T follicular helper cell (primary cell): Measurements from ENCODE around the gene TLDC2.
A peak's percentile ranks its signal among the peaks of the same experiment; 100 is the strongest.

Source experiments
- DNase-seq: peaks from one replicate; pipeline ENCODE4 v3.0.0-alpha.2; 2020; ENCODE audit warnings: low read depth

Gene TLDC2

DNA sequence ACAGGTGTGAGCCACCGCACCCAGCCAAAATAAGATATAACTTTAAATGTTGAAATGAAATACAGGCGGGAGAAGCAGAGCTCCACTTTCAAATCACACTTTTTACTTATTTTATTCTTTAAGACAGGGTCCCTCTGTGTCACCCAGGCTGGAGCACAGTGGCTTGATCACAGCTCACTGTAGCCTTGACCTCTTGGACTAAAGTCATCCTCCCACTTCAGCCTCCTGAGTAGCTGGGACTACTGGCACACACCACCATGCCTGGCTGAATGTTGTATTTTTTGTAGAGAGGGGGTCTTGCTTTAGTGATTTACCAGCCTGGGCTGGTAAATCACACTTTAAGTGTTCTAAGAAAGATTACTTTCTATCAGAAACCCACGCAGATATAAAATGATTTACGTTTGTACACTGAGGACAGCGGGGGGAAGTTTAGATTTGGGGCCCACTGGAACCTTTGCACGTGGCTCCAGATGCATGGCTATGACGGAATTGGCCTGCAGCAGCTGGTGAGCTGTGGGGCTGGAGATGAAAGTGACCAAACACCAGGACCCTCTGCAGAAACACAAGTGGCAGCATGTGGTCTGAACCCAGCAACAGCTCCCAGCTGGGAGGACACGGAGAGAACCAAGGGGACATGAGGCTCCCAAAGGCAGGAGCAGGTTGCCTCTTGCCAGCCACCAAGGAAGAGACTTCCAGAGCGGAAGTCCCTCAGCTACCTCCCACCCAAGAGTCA lies 26.4 kb upstream of the TLDC2 start:
- DNase-seq, result no peak

DNA sequence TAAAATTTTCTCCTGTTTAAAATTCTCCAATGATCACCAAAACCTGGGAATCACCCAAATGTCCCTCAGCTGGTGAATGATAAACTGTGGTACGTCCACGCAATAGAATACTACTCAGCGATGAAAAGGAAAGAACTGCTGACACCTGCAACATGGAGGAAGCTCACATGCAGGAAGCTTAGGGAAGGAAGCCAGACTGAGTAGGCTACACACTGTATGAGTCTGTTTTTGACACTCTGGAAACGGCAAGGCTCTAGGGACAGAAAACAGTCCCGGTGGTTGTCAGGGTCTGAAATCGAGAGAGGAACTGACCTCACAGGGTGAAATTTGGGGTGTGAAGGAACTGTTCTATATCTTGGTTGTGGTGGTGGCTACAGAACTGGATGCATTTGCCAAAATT lies 25.2 kb upstream of the TLDC2 start:
- no peak for DNase-seq

DNA sequence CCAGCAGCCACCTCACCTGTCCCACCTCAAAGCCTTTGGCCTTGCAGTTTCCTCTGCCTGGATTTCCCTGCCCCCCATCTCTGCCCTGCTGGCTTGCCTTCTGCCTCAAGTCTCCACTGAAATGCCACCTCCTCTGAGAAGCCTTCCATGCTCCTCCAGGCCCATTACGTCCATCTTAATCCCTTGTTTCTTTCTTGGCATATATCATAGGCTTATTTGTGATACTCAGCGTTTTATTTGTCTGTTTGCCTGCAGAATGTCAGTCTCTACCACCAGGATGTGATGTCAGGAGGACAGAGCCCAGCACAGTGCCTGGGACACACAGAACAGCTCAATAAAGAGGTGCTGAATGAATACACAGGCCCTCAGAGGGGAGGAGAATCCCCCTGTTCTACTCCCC lies 24.4 kb upstream of the TLDC2 start:
- DNase-seq, result no peak

DNA sequence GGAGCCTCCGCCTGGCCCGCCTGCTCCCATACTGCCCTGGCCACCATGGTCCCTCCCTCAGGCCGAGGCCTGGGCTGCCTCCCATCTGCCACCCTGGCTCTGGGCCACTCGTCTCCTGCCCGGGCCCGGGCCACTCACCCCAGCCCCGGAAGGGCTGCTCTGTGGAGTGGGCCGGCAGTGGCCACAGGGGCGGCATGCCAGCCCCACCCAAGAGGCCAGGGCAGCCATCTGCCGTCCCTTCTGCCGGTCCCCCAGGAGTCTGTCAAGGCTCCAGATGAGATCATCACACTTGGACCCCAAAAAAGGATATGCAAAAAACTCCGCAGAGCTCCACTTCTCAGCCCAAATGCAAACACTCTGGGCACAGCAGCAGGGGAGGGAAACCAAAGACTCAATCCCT lies 23.8 kb upstream of the TLDC2 start:
- no peak for DNase-seq

DNA sequence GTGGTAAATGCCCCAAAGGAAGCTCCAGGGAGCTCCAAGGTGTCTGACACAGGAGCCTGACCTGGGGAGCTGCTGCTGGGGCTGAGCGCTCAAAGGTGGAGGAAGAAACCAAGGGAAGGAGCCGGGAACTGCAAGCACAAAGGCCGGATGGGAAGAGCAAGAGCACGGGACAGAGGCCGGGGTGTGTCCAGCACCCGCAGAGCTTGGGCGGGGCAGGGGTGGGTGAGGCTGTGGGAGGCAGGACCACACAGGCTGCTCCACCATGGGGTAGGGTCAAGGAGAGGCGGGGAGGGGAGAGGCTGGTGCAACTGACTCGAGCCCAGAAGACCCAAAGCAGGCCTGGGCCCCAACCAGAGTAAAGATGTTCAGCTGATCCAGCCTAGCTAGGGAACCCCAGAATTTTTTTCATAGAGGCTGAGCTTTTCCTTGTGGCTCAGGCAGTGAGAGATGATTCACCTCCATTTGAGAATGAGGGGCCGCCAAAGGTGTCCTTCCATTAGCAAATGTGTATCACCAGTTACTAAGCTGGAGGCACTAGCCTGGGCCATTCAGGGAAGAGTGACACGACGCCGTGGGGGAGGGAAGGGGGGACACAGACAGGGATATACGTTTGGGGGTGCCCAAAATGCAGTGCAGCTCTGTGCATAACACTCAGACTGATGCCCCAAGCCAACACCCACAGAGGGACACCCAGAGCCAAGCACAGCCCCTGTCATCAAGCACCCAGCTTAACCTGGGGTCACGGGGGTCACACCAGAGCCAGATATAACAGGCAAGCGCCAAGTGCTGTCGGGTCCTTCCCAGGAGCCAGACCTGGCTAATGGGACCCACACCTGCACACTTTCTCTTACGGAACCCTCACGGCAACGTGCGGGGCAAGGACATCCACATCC lies 21.3 kb upstream of the TLDC2 start:
- DNase-seq, result no peak

DNA sequence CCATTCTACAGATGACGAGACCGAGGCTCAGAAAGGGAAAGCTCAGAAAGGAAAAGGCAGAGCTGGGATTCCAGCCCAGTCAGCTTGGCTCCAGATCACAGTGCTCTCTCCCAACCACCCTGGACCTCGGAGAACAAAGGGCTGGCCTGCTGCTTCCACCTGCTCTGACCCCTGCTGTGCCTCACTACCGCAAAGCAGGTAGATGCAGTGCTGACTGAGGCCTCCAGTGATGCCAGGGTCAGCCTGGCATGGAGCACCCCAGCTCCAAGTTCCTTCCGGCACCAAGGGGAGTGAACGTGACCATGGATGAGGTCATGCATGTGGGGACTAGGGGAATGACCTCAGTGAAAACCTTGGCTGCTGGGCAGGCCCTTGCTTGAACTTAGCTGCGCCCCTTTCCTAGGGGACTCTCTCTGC lies 20.7 kb upstream of the TLDC2 start:
- no peak for DNase-seq

DNA sequence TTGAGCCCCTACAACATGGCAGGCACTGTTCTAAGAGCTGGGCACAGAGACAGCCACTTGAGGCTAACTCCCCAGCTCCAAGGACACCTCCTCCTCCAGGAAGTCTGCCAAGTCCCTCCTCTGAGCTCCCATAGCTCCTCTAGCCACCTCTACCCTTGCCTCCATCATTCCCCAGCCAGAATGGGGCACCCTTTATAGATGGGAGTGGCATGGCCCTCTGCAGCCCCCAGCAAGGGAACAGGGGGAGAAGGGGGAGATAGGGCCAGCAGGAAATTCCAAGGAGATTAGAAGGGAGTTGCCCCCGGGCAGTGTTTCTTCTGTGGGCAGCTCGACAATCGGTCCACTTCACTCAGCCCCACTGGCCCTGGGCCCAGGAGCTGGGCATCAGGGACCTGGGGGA lies 19.7 kb upstream of the TLDC2 start:
- DNase-seq, result no peak

DNA sequence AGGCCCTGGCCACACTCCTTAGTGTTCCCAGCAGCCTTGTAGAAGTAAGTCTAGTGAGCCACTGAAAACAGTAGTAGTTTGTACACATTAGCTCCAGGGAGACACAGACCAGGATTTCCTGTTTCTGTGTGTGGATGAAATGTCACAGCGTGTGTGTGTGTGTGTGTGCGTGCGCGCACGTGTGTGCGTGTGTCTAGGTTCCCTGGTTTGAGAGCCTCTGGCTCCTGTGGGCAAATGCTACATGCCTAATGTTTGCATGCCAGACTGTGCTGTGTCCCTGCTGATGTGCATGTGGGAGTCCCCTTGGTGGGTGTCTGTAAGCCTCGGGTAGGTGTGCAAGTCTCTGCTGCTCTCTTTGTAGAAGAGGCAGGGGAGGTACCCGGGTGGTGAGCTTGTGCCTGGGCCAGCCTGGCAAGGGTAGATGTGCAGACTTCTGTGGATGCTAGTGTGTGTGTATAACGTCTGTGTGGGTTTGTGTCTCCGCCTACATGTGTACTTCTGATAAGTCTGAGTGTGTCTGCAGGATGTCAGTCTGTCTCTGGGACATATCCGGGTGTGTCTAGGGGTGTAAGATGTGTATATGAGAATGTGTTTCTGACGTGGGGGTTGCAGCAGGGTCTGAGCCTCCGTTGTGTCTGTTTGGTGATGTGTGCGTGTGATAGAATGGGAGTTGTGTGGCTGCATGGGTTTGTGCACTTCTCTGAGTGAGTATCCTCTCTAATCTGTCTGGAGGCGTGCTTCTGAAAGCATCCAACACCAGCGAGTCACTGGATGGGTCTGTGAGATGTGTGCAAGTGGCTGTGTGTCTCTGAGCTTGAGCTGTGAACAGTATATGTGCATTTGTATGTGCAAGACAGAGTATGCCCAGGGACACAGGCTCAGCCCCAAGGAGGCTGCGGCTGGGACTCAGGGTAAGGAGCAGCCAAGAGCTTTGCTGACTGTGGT lies 19.0 kb upstream of the TLDC2 start:
- peak; percentile 7 for DNase-seq

DNA sequence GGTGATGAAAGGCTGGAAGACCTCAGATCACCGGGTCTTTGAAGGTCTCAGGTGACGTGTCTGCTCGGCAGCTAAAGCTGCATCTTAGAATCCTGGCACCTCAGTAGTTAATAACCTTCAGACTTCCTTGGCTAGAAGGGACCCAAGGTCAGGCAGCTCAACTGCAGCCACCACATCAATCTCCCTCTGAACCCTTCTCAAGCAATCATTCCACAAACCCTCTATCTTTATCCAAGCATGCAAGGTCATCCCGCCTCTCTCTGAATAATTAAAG lies 16.7 kb upstream of the TLDC2 start:
- DNase-seq, result no peak

DNA sequence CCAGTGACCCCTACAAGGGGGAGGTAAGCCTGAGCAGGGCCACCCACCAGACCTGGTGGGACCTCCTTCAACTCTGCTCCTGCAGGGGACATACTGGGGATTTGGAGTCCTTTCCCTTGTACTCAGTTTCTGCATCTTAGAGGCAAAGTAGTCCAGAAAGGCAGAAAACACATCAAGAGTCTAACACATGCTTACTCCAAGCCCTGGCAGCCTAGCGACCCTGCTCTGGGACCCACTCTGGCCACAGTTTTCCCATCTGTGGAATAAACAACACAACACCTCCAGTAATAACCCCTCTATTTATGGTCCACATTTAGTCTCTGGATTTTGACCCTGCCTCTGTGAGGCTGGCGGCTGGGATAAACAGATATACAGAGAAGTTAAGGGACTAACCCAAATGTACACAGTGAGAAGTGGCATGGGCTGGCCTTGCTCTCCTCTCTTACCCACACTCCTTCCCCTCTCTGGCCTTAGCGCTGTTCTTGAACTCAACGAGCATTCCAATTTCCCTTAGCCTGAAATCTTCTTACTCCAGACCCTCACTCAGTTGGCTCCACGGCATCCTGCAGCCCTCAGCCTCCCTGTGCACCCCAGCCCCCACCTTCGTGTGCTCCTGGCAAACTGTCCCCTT lies 16.1 kb upstream of the TLDC2 start:
- DNase-seq, result no peak

DNA sequence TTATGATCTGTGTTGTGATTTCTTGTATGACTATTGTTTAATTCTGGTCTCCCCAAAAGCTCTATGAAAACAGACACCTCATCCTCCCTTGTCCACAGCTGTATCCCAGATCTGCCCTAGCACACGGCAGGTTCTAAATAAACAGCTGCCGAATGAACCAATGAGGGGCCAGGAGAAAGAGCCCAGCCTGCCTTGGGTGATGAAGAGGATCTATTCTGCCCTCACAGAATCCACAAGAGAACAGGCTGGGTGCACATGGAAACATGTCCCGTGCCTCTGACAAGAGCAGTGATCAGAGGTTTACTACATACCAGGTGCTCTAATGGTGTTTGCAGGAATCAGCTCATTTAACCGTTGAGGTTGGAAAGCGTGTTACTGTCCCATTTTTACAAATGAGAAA lies 15.6 kb upstream of the TLDC2 start:
- DNase-seq, result no peak

DNA sequence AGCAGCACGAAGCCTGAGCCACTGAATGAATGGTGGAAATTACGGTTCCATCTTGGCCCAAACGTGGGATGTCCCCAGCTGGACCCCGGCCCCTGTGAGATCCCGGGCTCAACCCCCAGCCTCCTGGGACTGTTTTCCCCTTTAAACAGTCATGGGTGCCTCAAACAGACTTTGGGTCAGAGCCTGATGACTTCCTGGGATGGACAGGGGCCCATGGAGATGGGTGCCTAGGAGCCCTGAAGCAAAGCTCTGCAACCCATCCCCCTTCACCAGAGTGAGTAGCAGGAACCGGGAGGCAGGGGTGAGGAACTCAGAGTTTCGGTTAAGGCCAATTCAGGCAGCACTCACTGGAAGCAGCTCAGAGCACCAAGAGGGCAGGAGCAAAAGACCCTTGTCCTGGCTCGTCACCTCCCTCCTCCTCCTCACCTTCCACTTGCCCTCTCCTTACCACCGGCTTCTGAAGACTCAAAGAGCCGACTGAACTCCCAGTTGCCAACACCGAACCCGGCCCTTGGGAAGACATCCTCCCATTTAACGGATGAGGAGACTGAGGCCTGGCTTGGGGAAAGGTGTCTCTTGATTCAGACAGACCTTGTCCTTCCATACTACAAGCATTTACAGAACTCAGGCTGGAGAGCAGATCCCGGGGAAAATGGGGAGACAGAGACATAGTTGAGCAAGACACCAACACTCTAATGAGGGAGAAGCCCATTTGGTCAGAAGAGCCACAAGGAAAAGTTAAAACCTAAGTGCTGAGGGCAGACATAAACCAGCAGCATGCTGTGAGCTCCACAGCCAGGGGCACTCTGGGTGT lies 14.9 kb upstream of the TLDC2 start:
- DNase-seq, result no peak

DNA sequence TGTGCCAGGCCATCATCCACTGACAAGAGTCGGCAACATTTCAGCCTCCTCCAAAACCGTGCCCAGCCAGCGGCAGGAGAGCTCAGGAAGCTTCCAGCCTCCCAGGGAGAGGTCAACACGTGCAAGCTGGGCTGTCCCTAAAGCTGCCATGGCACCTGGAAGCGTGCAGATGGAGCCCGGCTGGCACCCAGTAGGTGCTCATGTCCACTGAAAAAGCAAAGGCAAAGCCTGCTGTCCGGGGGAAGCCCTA lies 14.4 kb upstream of the TLDC2 start:
- no peak for DNase-seq

DNA sequence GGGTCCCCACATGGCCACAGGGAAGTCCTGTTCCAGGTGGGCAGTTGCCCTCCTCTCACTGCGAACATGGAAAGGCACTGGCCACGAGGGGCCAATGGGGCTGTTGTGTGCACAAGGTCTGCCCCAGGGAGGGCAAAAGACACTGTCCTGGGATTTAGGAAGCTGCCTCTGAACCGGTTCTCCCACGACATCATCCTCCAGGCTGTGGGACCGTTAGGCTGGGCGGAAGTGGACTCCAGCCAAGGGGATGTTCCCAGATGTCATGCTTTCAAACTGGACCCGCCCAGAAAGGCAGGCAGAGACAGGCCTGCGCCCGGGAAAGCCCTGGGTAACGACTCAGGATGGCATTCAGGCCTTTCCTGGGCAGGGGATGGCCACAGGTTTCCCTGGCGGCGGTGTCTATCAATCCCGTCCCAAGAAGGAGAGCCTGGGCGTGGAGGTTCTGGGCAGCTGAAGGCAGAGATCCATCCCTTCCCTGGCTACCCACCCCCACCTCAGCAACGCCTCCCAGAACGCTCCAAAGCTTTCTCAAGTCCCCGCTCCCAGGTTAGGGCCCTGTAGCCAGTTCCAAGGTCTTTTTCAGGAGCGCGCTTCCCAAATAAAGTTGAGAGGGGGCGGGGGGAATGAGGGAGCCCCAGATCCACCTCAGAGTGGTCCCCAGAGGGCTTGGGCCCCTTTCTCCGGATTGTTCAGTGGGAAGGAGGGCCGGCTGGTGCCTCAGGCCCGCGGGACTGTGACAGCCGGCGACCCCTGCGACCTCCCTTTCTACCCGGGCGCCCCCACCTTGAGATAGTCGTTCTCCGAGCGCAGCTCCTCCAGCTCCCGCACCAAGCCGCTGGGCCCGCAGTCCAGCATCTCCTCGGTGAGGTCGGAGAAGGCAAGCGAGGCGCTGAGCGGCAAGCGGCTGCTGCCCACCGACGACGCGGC lies 13.8 kb upstream of the TLDC2 start:
- no peak for DNase-seq

DNA sequence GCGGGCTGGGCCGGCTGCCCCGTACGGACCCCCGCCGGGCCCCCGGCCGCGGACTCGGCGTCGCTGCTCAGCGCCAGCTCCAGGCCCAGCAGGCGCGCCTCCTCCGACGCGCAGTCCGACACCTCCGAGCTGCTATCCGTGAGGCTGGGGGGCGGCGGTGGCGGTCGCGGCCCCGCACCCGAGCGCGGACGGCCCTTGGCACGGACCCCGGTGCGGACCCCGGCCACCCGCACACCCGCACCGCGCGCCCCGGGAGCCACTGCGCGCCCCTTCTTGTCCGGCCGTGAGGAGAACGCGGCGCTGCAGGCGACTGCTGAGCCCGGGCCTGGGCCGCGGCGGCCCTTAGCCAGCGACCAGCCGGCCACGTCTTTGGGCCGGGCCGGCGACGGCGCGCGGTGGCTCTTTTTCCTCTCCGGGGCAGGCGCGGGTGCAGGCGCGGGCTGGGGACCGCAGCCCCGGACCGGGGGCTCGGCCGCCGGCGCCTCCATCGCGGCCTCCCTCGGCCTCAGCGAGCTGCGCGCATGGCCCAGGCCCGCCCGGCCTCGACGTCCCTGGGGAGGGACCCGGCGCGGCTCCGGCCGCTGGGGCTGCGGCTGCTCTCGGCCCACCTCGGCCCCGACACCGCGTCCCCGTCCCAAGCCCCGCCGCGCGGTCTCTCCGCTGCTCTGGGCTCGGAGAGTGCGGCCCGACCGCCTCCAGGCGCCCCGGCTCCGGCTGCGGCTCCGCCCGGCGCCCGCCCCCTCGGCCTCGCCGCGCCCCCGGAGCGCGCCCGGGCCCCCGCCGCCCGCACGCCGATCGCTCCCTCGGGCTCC lies 12.9 kb upstream of the TLDC2 start:
- no peak for DNase-seq

DNA sequence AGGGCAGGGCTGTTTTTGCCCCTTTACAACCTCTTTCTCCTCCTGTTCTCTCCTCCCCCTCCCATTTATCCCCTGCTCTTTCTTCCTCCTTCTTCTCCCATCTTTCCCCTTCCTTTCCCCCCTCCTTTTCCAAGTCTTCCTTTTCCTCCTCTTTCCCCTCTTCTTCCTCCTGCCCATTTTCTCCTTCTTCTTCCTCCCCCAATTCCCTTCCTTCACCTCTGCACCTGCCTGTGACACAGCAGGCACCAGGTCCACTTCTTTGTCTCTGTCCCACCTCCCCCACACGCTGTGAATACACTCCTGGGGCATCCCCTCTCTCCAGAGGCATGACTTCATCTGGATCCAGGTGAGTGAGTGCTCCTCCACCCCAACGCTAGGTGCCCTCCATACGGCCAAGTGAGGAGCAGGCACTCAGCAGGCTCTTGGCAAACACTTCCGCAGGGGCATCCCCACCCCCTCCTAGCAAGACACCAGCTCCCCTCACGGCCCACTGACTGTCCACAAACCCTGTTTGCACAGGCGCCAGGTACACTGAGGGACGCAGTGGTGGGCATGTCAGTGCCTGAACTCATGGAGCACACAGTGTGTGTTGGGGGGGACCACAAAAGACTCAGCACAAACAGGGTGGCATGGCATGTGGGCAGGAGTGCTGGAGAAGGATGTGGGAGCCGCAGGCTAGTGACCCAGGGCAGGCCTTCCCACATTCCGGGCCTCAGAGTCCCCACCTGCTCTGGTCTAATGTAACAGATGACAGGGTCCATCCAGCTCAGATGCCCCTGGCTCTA lies 10.7 kb upstream of the TLDC2 start:
- DNase-seq, result no peak

DNA sequence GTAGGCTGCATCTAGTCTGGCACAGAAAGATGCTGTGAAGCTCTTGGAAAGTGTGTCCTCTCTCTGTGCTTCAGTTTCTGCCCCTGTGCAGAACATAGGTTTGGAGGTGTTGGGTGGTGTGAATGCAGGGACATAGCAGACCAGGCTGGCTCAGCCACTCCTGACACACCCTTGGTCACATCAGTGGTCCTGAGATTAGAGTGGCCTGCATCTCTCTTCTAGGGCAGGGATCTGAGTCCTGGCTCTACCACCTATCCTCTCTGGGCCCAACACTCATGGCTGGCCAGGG lies 10.1 kb upstream of the TLDC2 start:
- no peak for DNase-seq

DNA sequence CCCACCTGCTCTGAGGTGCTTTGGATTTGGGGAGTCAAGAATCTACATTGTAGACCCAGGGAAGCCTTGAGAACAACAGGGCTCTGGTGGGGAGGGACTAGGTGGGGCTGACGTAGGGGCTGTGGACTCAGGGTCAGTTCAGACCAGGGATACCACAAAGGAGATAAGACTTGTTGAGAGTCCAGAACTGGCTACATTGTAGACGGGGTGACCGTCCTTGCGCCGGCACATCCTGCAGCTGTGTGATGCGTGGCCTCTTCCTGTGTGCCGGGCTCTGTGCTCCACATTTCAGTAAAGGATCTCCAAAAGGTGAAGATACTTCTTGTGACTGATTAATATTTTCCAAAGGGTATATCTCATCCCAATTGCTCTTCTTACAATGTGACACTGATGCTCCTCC lies 9.8 kb upstream of the TLDC2 start:
- DNase-seq, result no peak
